Nephron (organoid): ENCODE measurements around the gene CD58.

Source experiments
- H3K27ac Mint-ChIP-seq, 3 experiments: 2 replicates each; pipeline ENCODE4 v1.8.0; 2020; ENCODE audit warnings: mixed read lengths in 3 of 3, mild to moderate bottlenecking in 2 of 3, moderate library complexity in 1 of 3
- H3K27me3 Mint-ChIP-seq: 2 replicates; pipeline ENCODE4 v1.8.0; 2021; ENCODE audit warnings: low read depth, mild to moderate bottlenecking, moderate library complexity, mixed read lengths
- H3K36me3 Mint-ChIP-seq: 2 replicates; pipeline ENCODE4 v1.8.0; 2020; ENCODE audit warnings: low read depth, mixed read lengths
- H3K4me1 Mint-ChIP-seq: 2 replicates; pipeline ENCODE4 v1.8.0; 2020; ENCODE audit warnings: mixed read lengths
- H3K4me3 Mint-ChIP-seq, 3 experiments: 2 replicates each; pipeline ENCODE4 v1.8.0; 2020; ENCODE audit warnings: mild to moderate bottlenecking in 3 of 3, mixed read lengths in 3 of 3, moderate library complexity in 2 of 3
- H3K9me3 Mint-ChIP-seq: 2 replicates; pipeline ENCODE4 v1.8.0; 2020; ENCODE audit warnings: mixed read lengths
- TF ChIP-seq, protein P1 (sequence below), 3 experiments: fragments of 200-600 bp; sonication (generic); IDR thresholded peaks; one replicate each; pipeline ENCODE4 v1.5.0; 2021; ENCODE audit warnings: antibody characterized with exemption in 3 of 3; ENCODE audit not compliant: unreplicated experiment in 3 of 3

CD58 gene

GRCh38 chr1:116487031-116487430, 83.8 kb downstream of the CD58 start:
- Mint-ChIP-seq H3K36me3 (no peaks in the 10 kb centered on the region), H3K4me3 (no peak overlapping the region), H3K4me1 (peaks cover 22% of the 10 kb centered on the region), H3K9me3 (no peaks in the 10 kb centered on the region), H3K27me3 (peaks cover 3% of the 10 kb centered on the region), H3K27ac (no peak overlapping the region)
- TF ChIP-seq, protein P1, sequence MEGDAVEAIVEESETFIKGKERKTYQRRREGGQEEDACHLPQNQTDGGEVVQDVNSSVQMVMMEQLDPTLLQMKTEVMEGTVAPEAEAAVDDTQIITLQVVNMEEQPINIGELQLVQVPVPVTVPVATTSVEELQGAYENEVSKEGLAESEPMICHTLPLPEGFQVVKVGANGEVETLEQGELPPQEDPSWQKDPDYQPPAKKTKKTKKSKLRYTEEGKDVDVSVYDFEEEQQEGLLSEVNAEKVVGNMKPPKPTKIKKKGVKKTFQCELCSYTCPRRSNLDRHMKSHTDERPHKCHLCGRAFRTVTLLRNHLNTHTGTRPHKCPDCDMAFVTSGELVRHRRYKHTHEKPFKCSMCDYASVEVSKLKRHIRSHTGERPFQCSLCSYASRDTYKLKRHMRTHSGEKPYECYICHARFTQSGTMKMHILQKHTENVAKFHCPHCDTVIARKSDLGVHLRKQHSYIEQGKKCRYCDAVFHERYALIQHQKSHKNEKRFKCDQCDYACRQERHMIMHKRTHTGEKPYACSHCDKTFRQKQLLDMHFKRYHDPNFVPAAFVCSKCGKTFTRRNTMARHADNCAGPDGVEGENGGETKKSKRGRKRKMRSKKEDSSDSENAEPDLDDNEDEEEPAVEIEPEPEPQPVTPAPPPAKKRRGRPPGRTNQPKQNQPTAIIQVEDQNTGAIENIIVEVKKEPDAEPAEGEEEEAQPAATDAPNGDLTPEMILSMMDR (IDR thresholded peaks at IDR 0.05; ENCODE audit: unreplicated experiment in 3 of 3) = no peak

DNA sequence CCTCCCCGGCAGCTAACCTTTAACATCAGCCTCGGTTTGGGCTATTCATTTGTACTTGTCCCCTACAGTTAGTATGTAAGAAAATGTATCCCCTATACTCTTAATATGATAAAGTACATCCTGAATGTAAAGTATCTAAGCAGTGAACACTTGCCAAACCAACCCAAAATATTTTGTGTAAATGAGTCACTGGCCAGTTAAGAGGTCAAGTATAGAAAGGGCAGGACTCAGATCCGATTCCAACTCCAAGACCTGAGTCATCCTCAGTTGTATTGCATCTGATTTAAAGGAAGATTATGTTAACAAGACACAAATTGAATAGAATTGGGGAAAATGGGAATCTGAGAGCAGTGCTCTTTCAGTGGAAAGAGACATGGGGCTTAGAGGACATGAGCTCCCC, 84.4 kb downstream of the CD58 start:
- H3K4me3 Mint-ChIP-seq = no peak overlapping the region
- peaks cover 3% of the 10 kb centered on the region for H3K27me3 Mint-ChIP-seq
- no peaks in the 10 kb centered on the region for H3K9me3 Mint-ChIP-seq
- H3K27ac Mint-ChIP-seq = no peak overlapping the region
- TF ChIP-seq, protein P1 (IDR thresholded peaks at IDR 0.05; ENCODE audit: unreplicated experiment in 3 of 3) = no peak
- H3K4me1 Mint-ChIP-seq = peaks cover 18% of the 10 kb centered on the region
- H3K36me3 Mint-ChIP-seq = no peaks in the 10 kb centered on the region

GRCh38 chr1:116485976-116486375, 84.8 kb downstream of the CD58 start:
- H3K27ac Mint-ChIP-seq = no peak overlapping the region
- H3K27me3 Mint-ChIP-seq = peaks cover 3% of the 10 kb centered on the region
- no peaks in the 10 kb centered on the region for H3K36me3 Mint-ChIP-seq
- TF ChIP-seq, protein P1 (IDR thresholded peaks at IDR 0.05; ENCODE audit: unreplicated experiment in 3 of 3) = no peak
- H3K4me1 Mint-ChIP-seq = peaks cover 18% of the 10 kb centered on the region
- no peak overlapping the region for H3K4me3 Mint-ChIP-seq
- H3K9me3 Mint-ChIP-seq = no peaks in the 10 kb centered on the region

- TF ChIP-seq, protein P1 (IDR thresholded peaks at IDR 0.05; ENCODE audit: unreplicated experiment in 3 of 3) = peak; percentile 88 to 92 (median 89)
- no peak overlapping the region for H3K4me3 Mint-ChIP-seq
- H3K4me1 Mint-ChIP-seq = peaks cover 17% of the 10 kb centered on the region
- no peaks in the 10 kb centered on the region for H3K9me3 Mint-ChIP-seq
- H3K36me3 Mint-ChIP-seq = no peaks in the 10 kb centered on the region
- peak overlapping the region in 2 of 3 experiments; percentile 56 to 85 for H3K27ac Mint-ChIP-seq
- H3K27me3 Mint-ChIP-seq = peaks cover 3% of the 10 kb centered on the region
These were observed 85.6 kb downstream of the CD58 start for GRCh38 chr1:116485071-116485735.

GRCh38 chr1:116483481-116484309, 87.1 kb downstream of the CD58 start:
- H3K27ac Mint-ChIP-seq = peak overlapping the region in 2 of 3 experiments; percentile 11 to 40
- no peaks in the 10 kb centered on the region for H3K36me3 Mint-ChIP-seq
- TF ChIP-seq, protein P1 (IDR thresholded peaks at IDR 0.05; ENCODE audit: unreplicated experiment in 3 of 3) = no peak
- H3K4me1 Mint-ChIP-seq = peaks cover 12% of the 10 kb centered on the region
- no peak overlapping the region for H3K4me3 Mint-ChIP-seq
- peaks cover 3% of the 10 kb centered on the region for H3K27me3 Mint-ChIP-seq
- no peaks in the 10 kb centered on the region for H3K9me3 Mint-ChIP-seq
